HG03469 (cell line): Measurements from ENCODE around the gene ROR1.

ENCODE experiments used
- ATAC-seq: cut with Tn5 transposase; IDR thresholded peaks from one replicate; pipeline ENCODE4 v1.9.1; 2021; ENCODE audit warnings: mild to moderate bottlenecking, moderate library complexity, moderate number of reproducible peaks; ENCODE audit not compliant: unreplicated experiment

Gene ROR1

DNA sequence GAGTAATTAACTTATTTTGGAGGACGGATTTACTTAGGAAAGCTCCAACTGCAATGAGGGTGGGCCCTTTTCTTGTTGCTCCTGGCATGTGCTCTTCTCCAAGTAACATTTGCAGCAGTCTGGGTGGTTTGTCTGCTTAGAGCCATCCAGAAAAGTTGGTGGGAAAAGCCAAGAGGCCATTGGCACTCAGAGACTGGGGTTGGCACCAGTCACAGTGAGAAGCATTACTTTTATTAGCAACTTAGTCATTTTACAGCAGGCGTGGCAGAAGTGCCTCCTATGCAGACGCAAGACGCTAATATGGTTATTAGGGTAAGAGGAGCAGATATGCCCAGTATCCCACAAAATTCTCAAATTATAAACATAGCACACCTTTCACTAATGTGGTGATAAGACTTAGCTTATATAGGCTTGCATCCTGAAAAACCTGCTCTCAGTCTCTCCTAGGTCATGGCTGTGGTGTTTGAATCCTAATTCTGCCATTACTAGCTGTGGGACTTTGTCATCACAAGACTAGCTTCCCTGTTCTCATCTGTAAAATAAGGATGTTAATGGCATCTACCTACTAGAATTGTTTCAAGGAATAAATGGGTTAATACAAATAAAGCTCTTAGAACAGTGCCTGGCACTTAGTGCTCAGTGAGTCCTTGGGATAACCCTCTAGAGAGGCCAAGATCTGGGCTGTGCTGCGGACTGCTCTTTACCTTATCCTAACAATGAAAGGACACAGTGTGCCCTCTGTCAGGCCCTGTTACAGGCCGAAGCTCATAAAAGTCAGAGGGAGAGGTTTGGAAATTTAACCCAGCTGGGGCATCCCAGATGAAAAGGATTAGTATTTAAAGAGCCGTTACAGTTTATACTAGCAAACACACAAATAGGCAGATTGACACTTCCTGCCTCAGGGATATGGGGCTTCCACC, 154.6 kb downstream of the ROR1 start:
- ATAC-seq: no peak

DNA sequence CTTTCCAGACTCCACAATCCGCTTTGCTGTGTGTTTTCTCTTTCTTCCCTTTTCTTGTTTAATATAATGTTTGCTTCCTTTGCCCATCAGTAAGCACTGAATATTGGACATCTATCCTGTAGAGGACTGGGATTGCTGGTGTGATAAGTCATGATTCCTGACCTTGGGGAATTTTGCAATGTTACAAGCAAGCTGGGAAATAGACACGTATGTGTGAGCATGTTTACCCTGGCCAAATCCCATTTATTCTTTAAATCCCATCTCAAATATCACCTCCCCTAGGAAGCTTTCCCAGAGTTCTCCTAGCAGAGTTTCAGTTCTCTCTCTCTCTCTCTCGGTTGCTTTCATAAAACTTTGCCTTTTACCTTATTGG, 155.3 kb downstream of the ROR1 start:
- no peak for ATAC-seq

DNA sequence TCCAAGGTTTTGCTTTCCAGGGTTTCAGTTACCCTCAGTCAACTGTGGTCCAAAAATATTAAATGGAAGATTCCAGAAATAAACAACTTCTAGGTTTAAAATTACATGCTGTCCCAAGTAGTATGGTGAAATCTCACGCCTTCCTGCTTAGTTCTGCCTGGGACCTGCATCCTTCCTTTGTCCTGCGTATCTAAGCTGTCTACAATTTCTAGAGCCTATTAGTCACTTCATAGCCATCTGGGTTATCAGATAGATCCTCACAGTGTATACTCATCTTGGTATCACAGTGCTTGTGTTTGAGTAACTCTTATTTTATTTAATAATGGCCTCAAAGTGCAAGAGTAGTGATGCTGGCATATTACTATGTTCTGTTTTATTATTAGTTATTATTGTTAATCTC, 157.7 kb downstream of the ROR1 start:
- no peak for ATAC-seq

DNA sequence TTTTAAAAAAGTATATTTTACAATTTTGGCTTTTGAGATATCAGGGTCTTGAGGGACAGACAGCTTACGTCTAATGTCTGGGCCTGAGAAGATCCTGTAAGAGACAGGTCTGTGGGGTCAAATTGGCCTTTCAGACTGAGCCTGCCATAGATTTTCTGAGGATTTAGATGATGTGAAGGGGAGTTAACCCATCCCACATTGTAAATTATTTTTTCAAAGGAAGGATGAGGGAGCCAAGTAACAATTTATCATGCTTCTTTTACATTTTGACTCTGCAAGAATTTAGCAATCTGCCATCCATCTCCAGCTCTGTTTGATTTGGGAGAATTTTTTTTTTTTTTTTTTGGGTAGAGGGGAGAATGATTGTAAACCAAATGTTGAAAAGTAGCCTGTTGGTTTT, 160.9 kb downstream of the ROR1 start:
- ATAC-seq: no peak

DNA sequence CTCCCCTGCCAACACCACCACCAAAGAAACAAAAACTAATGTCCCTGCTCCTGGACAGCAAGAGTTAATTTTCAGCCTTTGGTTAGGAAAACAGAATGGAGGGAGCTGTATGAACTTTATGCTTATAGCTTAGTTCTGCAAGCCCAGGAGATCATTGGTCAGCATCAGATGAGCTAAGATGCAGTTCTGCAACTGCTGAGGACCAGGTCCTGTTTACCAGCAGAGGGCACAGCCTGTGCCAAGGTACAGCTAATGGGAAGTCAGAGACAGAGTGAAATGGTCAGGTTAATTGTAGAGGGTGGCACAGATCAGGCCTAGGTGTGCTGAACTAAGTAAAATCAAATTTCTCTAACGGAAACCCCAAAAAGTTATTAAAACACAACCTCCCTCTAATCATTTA, 161.3 kb downstream of the ROR1 start:
- ATAC-seq: peak; percentile 24

DNA sequence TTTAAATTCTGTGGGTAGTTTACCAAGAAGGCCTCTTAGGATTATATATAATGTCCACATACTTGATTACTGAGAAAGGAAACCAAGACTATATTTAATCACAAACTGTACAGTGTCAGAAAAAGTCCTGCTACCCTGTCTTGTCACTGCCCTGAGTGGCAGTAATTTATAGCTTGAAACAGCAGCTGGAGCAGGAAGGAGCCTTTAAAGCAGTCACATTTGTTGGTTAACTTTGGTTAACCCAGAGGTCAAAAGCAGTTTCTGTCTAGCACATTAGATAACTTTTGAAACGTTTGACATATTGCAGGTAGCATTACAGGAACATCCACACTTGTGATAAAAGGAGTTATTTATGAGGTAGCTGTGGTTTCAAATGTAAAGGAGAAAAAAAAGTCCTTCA, 161.7 kb downstream of the ROR1 start:
- ATAC-seq: peak; percentile 65

DNA sequence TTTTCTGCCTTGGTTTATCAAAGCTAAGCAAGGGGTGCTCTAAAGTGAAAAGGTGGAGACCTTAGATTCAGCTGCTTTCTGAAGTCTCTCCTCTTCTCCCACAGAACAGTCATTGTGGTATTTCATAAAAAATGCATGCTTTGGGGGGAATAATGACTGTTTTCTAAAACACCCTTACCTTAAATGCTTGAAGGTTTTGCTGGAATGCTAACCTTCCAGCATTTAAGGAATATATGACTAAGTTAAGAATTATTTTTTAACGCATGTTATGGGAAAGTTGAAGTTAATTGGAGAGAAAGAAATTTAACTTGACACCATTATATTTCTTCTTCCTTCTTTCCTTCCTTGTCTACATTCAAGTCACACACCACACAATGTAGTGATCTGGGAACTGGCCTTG, 162.5 kb downstream of the ROR1 start:
- no peak for ATAC-seq

DNA sequence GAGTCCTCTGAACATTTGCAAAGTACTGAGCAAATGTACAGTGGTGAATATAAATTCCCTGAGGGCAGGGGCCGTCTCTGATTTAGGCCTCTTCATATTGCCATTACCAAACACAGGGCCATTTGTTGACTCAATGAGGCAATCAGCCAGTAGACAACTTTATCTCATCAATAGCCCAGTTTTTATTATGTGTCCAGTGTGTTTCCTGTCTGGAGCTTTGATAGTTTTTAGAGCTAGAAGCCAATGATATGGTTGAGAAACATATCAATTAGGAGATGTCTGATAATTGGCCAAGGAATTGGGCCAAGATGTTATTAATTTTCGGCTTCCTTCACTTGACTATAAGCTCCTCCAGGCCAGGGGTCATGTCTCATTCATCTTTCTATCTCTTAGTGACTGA, 163.0 kb downstream of the ROR1 start:
- no peak for ATAC-seq

DNA sequence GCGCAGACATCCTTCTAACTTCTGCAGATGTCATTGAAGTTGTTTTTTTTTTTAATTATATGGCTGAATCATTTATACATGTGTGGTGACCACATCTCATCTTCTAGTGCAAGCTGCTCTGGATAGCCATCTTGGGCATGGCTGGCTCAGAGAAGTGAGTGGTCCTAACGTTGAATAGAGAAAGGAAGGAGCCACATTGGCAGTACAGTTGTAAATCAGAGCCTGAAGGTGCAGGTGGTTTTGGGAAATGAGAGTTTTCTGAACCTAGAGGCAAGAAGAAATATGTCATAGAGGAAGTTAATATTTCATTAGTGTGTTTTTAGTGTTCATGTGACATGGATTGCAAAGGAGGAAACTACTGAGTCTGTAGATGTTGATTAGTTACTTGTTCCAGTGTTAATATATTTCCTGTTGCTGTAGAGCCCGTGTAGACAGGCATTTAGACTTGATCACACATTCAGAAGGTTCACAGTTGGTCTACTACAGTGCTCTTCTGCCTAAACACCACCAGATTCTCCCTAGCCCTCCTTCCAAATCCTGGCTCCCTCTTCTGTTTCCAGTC, 163.7 kb downstream of the ROR1 start:
- no peak for ATAC-seq

DNA sequence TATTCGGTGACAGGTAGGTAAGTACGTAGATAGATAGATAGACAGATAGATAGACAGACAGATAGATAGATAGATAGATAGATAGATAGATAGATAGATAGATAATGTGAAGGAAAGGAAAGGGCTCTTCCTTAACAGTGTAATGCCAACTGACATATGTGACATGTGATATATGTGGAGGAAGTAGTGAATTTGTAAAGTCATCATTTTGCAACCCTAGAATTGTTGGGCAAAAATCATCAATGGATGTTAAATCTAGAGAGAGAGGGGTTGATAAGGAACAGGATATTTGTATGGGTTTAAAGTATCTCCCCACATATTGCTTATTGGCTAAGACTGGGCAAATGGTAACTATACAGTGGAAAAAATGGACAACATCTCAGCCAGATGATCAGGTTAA, 166.6 kb downstream of the ROR1 start:
- ATAC-seq: no peak

DNA sequence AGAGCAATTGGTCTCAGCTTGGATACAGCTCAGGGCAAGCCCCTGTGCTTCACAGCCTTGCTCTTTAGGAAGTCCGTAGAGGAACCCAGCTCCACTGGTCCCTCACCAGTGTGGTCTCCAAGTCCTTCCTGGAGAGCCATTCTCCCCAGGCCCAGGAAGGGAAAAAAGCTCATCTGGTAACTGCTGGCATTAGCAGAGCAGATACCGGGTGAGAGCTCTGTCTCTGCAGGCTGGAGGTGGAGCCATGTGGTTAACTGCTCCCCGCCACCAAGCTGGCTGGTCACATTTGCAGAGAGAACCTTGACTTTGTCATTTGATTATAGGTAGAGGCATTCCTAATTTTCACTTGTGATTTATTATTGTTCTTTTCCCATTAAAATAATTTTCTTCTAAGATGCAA, 169.6 kb downstream of the ROR1 start:
- ATAC-seq: no peak

DNA sequence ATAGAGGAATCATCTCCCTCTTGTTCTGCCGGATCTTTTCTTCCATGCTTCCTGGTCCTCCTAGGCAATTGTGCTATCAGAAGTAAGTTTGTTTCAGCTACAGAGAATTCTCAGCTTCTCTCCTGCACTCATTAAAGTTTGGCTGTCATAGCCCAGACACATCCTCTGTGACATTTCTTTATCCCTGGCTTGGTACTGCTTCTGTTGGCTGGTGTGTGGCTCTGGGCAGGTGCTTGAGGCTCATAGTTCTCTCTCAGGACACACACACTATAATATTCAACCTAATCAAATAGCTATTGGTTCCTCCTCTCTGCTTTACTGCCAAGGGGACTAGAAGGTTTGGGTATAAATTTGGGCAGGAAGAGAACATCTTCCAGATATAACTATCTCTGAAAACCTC, 172.1 kb downstream of the ROR1 start:
- no peak for ATAC-seq

DNA sequence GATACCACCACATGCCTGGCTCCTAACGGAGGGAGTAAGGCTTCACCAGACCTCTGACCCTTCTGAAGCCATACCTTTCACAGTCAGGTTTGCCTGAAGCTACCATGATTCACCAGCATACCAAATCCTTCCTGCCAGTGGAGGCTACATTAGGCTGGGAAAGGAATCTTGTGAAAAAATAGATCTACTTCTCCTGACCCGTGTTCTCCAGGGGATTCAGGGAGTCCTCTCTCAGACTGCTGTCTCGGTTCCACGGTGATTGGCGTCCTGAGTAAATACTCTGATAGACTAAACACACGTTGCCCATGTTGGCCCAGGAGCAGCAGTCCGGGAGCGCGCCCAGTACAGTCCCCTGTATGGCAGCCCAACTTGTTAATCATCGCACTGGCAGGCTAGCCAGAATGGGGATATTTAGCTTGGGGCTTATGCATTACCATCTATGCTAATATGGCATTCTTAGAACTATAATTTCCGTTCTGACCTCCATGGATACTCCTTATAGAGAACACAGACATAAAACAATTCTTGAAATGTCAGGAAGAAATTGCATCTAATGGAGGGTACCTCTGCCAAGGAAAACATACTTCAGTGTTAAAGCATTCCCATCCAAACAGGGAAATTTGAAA, 173.2 kb downstream of the ROR1 start:
- ATAC-seq: no peak

DNA sequence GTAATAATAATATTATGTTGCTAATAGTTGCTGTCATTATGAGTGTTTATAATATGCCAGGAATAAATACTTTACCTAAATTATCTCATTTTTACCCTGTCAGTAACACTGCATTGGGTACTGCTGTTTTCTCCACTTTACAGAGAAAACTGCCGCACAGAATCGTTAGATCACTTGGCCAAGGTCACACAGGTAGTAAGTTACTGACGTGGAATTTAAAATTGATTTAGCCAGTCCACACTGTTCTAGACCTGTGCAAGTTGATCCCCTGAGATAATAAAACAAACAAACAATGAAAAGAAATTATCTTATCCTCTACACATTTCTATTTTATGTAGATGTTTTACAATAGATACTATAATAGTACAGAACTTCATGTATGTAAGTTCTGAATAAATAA, 174.1 kb downstream of the ROR1 start:
- ATAC-seq: no peak

DNA sequence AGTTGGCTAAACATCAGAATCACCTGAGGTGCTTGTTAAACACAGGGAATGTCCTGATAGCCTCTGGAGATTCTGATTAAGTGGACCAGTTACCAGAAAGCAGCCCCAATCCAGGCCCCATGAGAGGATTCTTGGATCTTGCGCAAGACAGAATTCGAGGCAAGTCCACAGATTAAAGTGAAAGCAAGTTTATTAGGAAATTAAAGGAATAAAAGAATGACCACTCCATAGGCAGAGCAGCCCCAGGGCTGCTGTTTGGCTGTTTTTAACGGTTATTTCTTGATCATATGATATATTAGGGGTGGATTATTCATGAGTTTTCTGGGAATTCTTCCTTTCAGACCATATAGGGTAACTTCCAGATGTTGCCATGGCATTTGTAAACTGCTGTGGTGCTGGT, 176.2 kb downstream of the ROR1 start:
- ATAC-seq: no peak

DNA sequence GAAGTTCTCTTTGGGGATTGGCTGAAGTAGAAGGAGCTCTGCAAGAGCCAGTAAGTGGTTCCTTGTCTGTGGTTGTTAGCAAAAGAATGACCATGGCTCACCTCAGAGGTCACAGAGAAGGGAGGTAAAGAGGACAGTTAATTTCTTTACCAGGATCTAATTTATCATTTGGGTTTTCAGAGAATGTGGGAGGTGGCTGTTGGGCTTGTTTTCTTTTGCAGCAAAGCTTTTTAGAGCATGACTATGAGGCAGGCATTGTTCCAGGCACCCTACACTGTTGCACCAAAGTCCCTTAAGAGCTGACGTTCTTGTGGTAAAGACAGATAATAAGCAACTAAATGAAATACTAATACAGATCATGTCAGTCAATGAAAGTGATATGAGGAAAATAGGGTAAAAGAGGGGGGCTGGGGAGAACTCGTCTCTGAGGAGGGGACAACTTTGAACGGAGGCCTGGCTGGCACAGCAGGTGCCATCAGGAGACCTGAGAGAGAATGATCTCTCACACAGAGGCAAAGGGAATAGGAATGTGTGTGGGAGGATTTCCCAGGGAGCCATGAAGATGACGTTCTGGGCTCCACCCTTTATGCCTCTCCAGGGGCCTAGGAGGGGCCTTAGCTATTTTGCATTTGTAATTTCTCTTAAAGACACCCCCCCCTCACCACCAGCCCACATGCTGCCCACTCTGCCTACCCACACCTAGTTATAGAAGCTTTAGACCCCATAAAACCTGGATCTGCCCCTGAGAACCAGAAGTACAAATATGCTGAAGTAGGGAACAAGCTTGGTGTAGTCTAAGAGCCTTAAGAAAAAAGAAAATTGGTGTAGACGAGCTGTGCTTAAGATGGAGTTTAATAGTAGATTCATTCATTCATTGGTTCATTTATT, 177.5 kb downstream of the ROR1 start:
- ATAC-seq: no peak

DNA sequence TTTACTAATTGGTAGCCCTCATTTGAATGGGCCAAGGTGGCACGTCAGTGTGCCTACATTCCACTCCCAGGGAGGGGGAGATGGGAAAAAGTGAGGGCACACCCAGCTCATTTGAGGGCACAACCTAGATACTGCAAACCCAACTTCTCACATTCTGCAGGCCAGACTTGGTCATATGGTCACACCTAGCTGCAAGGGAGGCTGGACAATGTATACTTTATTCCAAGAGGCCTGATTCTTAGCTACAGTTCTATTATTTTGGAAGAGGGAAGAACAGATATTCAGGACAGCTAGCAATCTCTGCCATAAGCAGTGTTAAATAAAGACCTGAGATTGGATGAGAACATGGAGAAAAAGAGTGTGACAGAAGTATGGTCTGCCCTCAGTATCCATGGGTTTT, 180.4 kb downstream of the ROR1 start:
- no peak for ATAC-seq

DNA sequence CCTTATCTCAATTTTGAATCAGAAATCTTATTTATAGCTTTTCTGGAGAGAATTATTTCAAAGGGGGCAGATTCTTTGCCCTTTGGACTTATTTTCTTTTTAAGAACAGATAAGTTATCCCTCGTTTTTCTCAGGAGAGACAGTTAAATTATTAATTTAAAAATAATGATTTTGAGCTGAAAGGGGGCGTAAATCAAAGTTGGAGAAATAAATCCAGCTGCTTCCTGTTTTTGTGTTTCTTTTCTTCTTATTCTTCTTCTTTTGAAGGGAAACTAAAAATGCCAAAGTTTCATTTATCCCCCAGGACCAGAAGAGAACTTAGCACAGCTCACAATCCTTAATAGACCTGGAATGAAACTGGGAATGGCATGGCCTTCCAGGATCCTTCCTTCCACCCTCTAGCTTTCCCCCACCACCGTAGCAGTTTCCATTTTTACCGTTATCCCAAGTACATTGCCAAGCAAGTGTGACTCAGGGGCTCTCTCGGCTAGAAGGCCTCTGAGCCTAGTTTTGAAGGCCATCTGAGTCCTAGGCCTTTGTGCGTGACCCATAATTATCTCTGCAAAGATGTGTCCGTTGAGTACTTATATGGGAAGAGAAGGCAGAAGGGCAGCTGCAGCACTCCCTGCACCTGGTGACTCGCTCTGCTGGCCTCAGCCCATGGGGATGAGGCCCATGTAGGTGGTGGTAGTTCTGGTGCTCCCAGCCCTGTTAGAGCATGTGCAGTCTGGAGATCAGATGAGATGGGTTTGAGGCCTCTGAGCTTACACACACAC, 181.7 kb downstream of the ROR1 start:
- no peak for ATAC-seq

DNA sequence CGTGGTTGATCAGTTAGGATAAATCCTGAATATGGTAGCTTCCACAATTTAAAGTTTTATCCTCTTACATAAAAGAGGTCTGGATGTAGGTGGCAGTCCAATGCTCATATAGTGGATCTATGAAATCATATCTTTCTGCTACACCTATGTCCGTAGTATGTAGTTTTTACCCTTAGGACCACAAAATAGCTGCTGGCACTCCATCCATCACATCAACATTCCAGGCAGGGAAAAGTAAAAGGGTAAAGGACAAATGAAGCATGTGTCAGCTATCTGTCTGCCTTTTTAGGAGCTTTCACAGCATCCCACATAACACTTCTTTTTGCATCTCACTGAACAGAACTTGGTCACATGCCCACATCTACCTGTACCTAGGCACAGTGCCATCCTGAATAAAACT, 184.7 kb downstream of the ROR1 start:
- ATAC-seq: no peak

DNA sequence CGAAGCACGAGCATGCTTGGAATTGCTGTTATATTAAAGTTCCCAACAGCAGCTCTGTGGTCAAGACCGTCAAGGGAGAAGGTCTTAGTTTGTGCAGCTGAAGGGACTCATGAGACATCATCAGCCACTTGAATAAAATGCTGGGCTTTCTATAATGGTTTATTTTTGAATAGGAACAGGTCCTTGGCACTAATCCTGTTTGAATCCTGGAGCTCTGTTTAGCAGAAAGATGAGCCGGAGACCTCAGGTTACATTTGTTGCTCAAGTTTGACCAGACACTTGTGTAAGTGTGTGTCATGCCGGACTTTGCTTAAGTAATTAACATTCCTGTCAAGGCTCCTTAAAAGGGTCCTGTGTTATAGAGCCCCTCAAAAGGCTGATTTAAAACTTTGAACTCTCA, 186.5 kb downstream of the ROR1 start:
- ATAC-seq: no peak

DNA sequence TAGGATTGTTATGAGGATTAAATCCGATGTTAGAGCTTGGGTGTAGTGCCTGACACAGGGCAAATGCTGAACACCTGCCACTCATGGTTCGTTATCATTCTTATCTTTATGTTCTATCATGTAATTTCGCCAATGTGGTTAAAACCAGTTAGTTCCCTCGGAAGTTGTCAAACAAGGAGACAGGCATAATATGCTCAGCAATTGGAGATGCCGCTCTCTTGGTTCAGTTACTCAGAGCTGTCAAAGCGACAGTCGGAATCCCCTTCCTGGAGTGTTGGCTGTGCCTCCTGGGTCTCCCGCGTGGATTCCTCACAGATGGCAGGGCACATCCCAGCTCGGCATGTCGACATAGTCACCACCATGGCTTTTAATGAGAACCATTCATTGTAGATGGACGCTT, 192.2 kb downstream of the ROR1 start:
- ATAC-seq: no peak
